Ovary (tissue), 9 donors: ENCODE data around the gene CCT7. TPM values are rescaled to one million over a fixed set of nuclear protein-coding genes. Genes with fewer than 3 reads are reported as not detected.
"Not testable (repeated sequence)": the region's sequence is repeated elsewhere in the genome, so short reads cannot be mapped to it uniquely, and the experiment has no call there.

Experiments used
- DNase-seq, 5 donors: peaks; one replicate each; pipeline ENCODE4 v3.0.0-alpha.2; 2019 to 2020
- H3K27ac ChIP-seq, 2 donors: fragments of 200-600 bp; one replicate each; pipeline versions ENCODE4 v1.5.1 to v1.8.0; 2019 to 2022
- H3K27me3 ChIP-seq: fragments of 200-600 bp; one replicate; pipeline ENCODE4 v1.8.0; 2022
- H3K36me3 ChIP-seq: fragments of 200-600 bp; sonication (generic); one replicate; pipeline ENCODE4 v1.5.1; 2019
- H3K4me1 ChIP-seq: one replicate; pipeline ENCODE4 v1.8.1; 2013; ENCODE audit warnings: mild to moderate bottlenecking, moderate library complexity; ENCODE audit not compliant: insufficient read depth
- H3K4me3 ChIP-seq: fragments of 200-600 bp; sonication (generic); one replicate; pipeline ENCODE4 v1.5.1; 2017
- H3K9me3 ChIP-seq, 2 donors: fragments of 200-600 bp in 1 of 2; sonication (generic) in 1 of 2; one replicate each; pipeline versions ENCODE4 v1.5.1 to v1.8.1; 2013 to 2019; ENCODE audit warnings: mild to moderate bottlenecking in 1 of 2, moderate library complexity in 1 of 2
- EP300 ChIP-seq: sonication (generic); formaldehyde crosslinking; IDR thresholded peaks from one replicate; pipeline ENCODE4 v1.6.1; 2017; ENCODE audit warnings: antibody characterized with exemption
- POLR2A ChIP-seq: fragments of 450-650 bp; IDR thresholded peaks from one replicate; pipeline ENCODE4 v1.6.1; 2017; ENCODE audit warnings: antibody characterized with exemption, mild to moderate bottlenecking, moderate library complexity
- WGBS, 3 donors: extraction: QIAGEN DNeasy Blood & Tissue Kit in 1 of 3; methylation state at CpG; one replicate each; pipeline versions ENCODE4 v1.1.5 to v1.1.7; 2013 to 2017; 5-methylcytosine and 5-hydroxymethylcytosine counted together
- intact Hi-C, 4 donors: fragments of 100-400 bp; cut with DNase I; formaldehyde crosslinking; loops; one replicate each; pipeline versions ENCODE4 v1.11.0 to v1.15.1; 2022 to 2023
- polyA plus RNA-seq, 2 donors: library from polyadenylated mRNA; stranded (reverse); fragments of 200-250 nt in 1 of 2; fragments of 350-450 nt in 1 of 2; fragmentation: Illumina TruSeq in 1 of 2; extraction: RNeasy Lipid Tissue Mini Kit (QIAGEN cat#74804) in 1 of 2; gene quantifications; one replicate each; pipeline ENCODE4 v1.2.3, GENCODE V29; 2013 to 2014
- total RNA-seq, 7 donors: library from RNA; depleted of rRNA in 2 of 7; stranded (reverse); fragments of >200 nt in 2 of 7; fragmentation: NEBNext Ultra II Directional in 3 of 7; extraction: Animal tissue kit (Norgen Biotek cat#: 25700) in 3 of 7; gene quantifications; one replicate each; pipeline versions ENCODE4 v1.1.0 to v1.2.4, GENCODE V29; 2016 to 2023
- TF ChIP-seq, protein P1 (sequence below), 3 donors: fragments of 450-650 bp in 2 of 3; fragments of 200-600 bp in 1 of 3; IDR thresholded peaks; one replicate each; pipeline versions ENCODE4 v1.5.1 to v1.8.0; 2016 to 2022; ENCODE audit warnings: antibody characterized with exemption in 3 of 3, mild to moderate bottlenecking in 1 of 3
- donor health status: DM: no; HTN: no; CAD: no; lungs with moderate emphysema.
- donor health status: DM: no; HTN: no; CAD: no.
- donor health status: Bipolar disorder and iron deficiency.
- donor health status: DM: yes; HTN: yes; CAD: no.
- donor health status: DM: no; HTN: no; CAD: no.
- donor health status: DM: yes; HTN: yes; CAD: no.

Gene CCT7
- total and polyA plus RNA-seq, 9 donors: 143 to 289 (median 220) TPM

DNA sequence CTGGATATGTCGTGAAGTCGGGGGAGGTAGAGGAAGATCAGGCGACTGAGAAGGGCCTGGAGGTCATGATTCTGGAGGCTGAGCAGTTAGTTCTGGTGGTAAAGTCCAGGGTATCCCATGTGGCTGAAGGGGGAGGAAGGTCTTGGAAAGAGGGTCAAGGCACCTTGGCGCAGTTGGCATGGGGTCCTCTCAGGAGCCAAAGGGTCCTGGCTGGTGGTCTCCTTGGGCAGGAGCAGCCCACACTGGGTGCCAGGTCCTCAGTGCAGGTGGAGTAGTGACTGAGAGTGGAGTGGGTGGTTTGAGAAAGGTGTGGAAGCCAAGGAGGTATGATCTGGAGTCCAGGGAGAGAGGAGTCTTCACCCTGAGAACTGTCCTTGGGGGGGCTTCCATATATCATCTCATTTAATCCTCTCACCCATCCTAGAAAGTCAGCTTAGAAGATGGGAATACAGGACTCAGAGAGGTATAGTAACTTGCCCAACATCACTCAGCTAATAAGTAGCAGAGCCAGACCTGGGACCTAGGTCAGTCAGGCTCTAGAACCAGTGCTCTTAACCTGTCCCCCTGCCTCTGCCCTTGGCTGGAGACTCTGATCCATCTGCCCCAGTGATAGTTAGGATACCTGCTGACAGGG, 25.7 kb downstream of the CCT7 start:
- Histone ChIP-seq H3K27ac (no peak overlapping the region), H3K4me1 (no peaks in the 10 kb centered on the region), H3K9me3 (no peaks in the 10 kb centered on the region), H3K27me3 (no peaks in the 10 kb centered on the region), H3K4me3 (no peak overlapping the region), H3K36me3 (no peaks in the 10 kb centered on the region)
- intact Hi-C loops: no loop called here
- no peak for TF ChIP-seq POLR2A
- TF ChIP-seq, protein P1, sequence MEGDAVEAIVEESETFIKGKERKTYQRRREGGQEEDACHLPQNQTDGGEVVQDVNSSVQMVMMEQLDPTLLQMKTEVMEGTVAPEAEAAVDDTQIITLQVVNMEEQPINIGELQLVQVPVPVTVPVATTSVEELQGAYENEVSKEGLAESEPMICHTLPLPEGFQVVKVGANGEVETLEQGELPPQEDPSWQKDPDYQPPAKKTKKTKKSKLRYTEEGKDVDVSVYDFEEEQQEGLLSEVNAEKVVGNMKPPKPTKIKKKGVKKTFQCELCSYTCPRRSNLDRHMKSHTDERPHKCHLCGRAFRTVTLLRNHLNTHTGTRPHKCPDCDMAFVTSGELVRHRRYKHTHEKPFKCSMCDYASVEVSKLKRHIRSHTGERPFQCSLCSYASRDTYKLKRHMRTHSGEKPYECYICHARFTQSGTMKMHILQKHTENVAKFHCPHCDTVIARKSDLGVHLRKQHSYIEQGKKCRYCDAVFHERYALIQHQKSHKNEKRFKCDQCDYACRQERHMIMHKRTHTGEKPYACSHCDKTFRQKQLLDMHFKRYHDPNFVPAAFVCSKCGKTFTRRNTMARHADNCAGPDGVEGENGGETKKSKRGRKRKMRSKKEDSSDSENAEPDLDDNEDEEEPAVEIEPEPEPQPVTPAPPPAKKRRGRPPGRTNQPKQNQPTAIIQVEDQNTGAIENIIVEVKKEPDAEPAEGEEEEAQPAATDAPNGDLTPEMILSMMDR (IDR thresholded peaks at IDR 0.05): no peak
- no peak for TF ChIP-seq EP300
- 66 to 75% (median 74%) methylated on average over 4 of the region's 4 CpGs for WGBS, 3 donors
- no peak for DNase-seq

DNA sequence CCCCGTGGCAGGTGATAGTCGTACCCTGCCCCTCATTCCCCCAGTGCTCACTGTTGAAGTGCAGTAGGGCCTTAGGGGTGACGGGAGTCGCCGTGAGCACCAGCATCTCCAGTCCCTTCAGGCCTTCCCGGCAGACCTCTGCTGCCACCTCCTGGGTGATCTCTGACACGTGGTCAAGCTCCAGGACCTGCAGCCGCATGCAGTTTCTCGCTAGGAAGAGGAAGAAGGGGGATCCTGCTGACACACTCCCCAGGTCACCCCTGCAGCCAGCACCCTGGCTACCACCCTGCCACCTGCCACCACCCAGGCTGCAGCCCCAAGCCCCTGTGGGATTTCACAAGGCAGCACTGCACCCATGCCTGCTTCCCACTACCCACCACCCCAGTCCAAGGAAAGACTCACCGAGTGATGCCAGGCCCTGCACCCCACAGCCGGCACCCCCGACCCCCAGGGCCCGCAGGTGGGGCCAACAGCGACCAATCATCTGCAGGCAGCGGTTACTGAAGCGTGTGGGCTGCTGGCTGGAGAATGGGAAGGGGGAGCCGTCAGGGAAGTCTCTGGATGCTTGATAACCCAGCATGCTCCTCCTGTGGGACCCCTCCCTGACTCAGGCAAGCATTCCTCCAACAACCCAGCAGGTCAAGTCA, 26.4 kb downstream of the CCT7 start:
- TF ChIP-seq EP300 (no peak), POLR2A (no peak)
- TF ChIP-seq, protein P1 (IDR thresholded peaks at IDR 0.05): no peak
- no peaks in the 10 kb centered on the region for H3K9me3 ChIP-seq
- no peaks in the 10 kb centered on the region for H3K27me3 ChIP-seq
- intact Hi-C loops: no loop called here
- H3K4me1 ChIP-seq: no peaks in the 10 kb centered on the region
- no peak for DNase-seq
- H3K4me3 ChIP-seq: no peak overlapping the region
- no peaks in the 10 kb centered on the region for H3K36me3 ChIP-seq
- no peak overlapping the region for H3K27ac ChIP-seq
- WGBS, 3 donors: 50 to 53% (median 50%) methylated on average over 17 of the region's 17 CpGs

DNA sequence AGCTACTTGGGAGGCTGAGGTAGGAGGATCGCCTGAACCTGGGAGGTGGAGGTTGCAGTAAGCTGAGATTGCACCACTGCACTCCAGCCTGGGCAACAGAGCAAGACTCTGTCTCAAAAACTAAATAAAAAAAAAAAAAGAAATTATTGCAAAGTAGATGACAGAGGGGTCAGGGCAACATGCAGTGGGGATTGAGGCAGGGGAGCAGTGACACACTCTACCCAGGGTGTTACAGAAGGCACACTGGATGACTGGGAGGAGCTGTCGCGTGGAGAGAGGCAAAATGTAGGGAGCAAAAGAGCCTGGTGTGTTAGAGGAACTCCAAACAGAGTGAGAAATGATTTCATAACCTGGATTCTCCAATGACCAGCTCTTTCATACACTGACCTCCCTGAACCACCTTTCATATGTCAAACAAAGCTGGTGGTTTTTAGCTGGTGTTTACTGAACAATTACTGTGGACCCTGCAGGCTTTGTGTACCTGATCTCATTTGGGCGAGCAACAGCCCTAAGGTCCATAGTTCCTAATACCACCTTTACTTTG, 28.1 kb downstream of the CCT7 start:
- DNase-seq: no peak
- H3K4me1 ChIP-seq: no peaks in the 10 kb centered on the region
- H3K9me3 ChIP-seq: no peaks in the 10 kb centered on the region
- no peak overlapping the region for H3K4me3 ChIP-seq
- H3K27me3 ChIP-seq: no peaks in the 10 kb centered on the region
- intact Hi-C loops: no loop called here
- H3K27ac ChIP-seq: no peak overlapping the region
- no peak for TF ChIP-seq EP300
- no peak for TF ChIP-seq POLR2A
- TF ChIP-seq, protein P1 (IDR thresholded peaks at IDR 0.05): no peak
- H3K36me3 ChIP-seq: no peaks in the 10 kb centered on the region
- 91 to 92% (median 91%) methylated on average over 4 of the region's 4 CpGs for WGBS, 3 donors

DNA sequence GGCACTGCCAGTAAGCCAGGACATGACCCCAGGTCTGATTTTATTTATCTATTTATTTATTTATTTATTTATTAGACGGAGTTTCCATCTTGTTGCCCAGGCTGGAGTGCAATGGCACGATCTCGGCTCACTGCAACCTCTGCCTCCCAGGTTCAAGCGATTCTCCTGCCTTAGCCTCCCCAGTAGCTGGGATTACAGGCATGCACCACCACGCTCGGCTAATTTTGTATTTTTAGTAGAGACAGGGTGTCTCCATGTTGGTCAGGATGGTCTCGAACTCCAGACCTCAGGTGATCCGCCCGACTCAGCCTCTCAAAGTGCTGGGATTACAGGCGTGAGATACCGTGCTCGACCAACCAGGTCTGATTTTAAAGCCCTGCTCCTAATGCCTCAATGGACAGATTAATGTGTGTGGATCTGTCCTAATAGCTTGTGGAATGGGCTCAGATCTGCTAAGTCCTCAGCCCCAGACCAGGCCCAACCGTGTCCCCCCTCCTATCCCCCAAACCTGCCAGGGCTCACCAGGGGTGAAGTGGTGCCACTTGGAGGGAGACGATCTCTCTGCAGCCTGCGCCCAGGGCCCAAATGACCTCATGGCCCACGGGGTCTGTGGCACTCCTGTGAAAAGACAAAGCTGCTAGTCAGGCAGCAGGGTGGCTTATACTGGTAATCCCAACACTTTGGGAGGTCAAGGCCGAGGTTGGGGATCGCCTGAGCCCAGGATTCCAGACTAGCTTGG, 28.8 kb downstream of the CCT7 start:
- H3K9me3 ChIP-seq, H3K4me1 ChIP-seq, H3K27me3 ChIP-seq, DNase-seq, intact Hi-C loops, H3K36me3 ChIP-seq, H3K27ac ChIP-seq, H3K4me3 ChIP-seq: not testable (repeated sequence)
- WGBS, 3 donors: 89 to 90% (median 90%) methylated on average over 18 of the region's 18 CpGs
